Mesendoderm (in vitro differentiated cells): ENCODE data around the gene PERCC1.

Experiments
- DNase-seq: peaks from one replicate; pipeline ENCODE4 v3.0.0; 2013
- H2AK5ac ChIP-seq: 2 replicates; pipeline ENCODE4 v1.6.1; 2013; ENCODE audit warnings: low read length, inconsistent platforms
- H2BK120ac ChIP-seq: 2 replicates; pipeline ENCODE4 v1.6.1; 2013; ENCODE audit warnings: low read depth, mild to moderate bottlenecking, low read length, moderate library complexity, mixed read lengths
- H2BK15ac ChIP-seq: replicated peaks from 2 replicates; pipeline ENCODE4 v1.6.1; 2013; ENCODE audit warnings: low read depth, mild to moderate bottlenecking, moderate library complexity
- H2BK5ac ChIP-seq: 2 replicates; pipeline ENCODE4 v1.6.1; 2013; ENCODE audit warnings: low read length, inconsistent platforms
- H3K18ac ChIP-seq: 2 replicates; pipeline ENCODE4 v1.6.1; 2013; ENCODE audit warnings: mild to moderate bottlenecking, low read length, mixed read lengths
- H3K23ac ChIP-seq: one replicate; pipeline ENCODE4 v1.6.1; 2013; ENCODE audit warnings: low read length
- H3K27ac ChIP-seq: 2 replicates; pipeline ENCODE4 v1.5.1; 2013; ENCODE audit warnings: low read depth, mild to moderate bottlenecking, inconsistent platforms, low read length, moderate library complexity
- H3K27me3 ChIP-seq: 2 replicates; pipeline ENCODE4 v1.6.1; 2013; ENCODE audit warnings: low read length, control low read depth, mild to moderate bottlenecking, inconsistent platforms; ENCODE audit not compliant: insufficient read depth, poor library complexity
- H3K36me3 ChIP-seq: 2 replicates; pipeline ENCODE4 v1.6.1; 2013; ENCODE audit warnings: low read length, inconsistent platforms; ENCODE audit not compliant: control insufficient read depth, insufficient read depth
- H3K4ac ChIP-seq: one replicate; pipeline ENCODE4 v1.6.1; 2013; ENCODE audit warnings: low read depth, mild to moderate bottlenecking, low read length, moderate library complexity
- H3K4me1 ChIP-seq: 2 replicates; pipeline ENCODE4 v1.6.1; 2013; ENCODE audit warnings: low read depth, low read length, inconsistent platforms; ENCODE audit not compliant: control insufficient read depth
- H3K4me2 ChIP-seq: 2 replicates; pipeline ENCODE4 v1.6.1; 2013; ENCODE audit warnings: low read length
- H3K4me3 ChIP-seq: 2 replicates; pipeline ENCODE4 v1.5.1; 2013; ENCODE audit warnings: mild to moderate bottlenecking, low read length
- H3K56ac ChIP-seq: one replicate; pipeline ENCODE4 v1.6.1; 2013; ENCODE audit warnings: low read length
- H3K79me1 ChIP-seq: 2 replicates; pipeline ENCODE4 v1.6.1; 2013; ENCODE audit warnings: low read length, inconsistent platforms
- H3K79me2 ChIP-seq: 2 replicates; pipeline ENCODE4 v1.6.1; 2013; ENCODE audit warnings: mild to moderate bottlenecking, low read length; ENCODE audit not compliant: control insufficient read depth, insufficient read depth
- H3K9ac ChIP-seq: 2 replicates; pipeline ENCODE4 v1.6.1; 2013; ENCODE audit warnings: low read length, inconsistent platforms
- H4K5ac ChIP-seq: one replicate; pipeline ENCODE4 v1.6.1; 2013; ENCODE audit warnings: low read length
- H4K8ac ChIP-seq: one replicate; pipeline ENCODE4 v1.6.1; 2013; ENCODE audit warnings: low read depth, mild to moderate bottlenecking, control low read depth, low read length, moderate library complexity
- WGBS: extraction: QIAGEN DNeasy Blood & Tissue Kit; methylation state at CpG from one replicate; pipeline ENCODE4 v1.1.7; 2013; ENCODE audit warnings: low lambda C conversion rate, missing lambda C conversion rate; ENCODE audit not compliant: insufficient coverage; ENCODE audit errors: extremely low coverage; 5-methylcytosine and 5-hydroxymethylcytosine counted together

PERCC1 gene

GRCh38 chr16:1424028-1424427, 6.8 kb upstream of the PERCC1 start:
- Histone ChIP-seq H3K79me1 (peaks cover 7% of the 10 kb centered on the region), H2AK5ac (no peak overlapping the region), H3K4me3 (no peak overlapping the region), H3K18ac (no peak overlapping the region), H3K9ac (no peak overlapping the region), H4K5ac (no peak overlapping the region), H3K4ac (no peak overlapping the region), H4K8ac (no peak overlapping the region), H2BK5ac (no peak overlapping the region), H3K56ac (no peak overlapping the region), H3K4me2 (no peak overlapping the region), H3K79me2 (peaks cover 9% of the 10 kb centered on the region), H3K36me3 (no peaks in the 10 kb centered on the region), H3K27me3 (no peaks in the 10 kb centered on the region), H3K27ac (no peak overlapping the region), H3K23ac (no peak overlapping the region), H2BK120ac (no peak overlapping the region), H3K4me1 (peaks cover 2% of the 10 kb centered on the region), H2BK15ac (no peak overlapping the region)
- WGBS: no CpG with 5 or more reads among the region's 12 CpGs
- no peak for DNase-seq

- Histone ChIP-seq H2BK5ac (no peak overlapping the region), H3K4ac (no peak overlapping the region), H4K5ac (no peak overlapping the region), H3K4me2 (no peak overlapping the region), H3K79me1 (no peaks in the 10 kb centered on the region), H3K36me3 (no peaks in the 10 kb centered on the region), H3K9ac (no peak overlapping the region), H3K4me1 (no peaks in the 10 kb centered on the region), H3K27ac (no peak overlapping the region), H3K27me3 (no peaks in the 10 kb centered on the region), H2BK120ac (no peak overlapping the region), H3K79me2 (no peaks in the 10 kb centered on the region), H3K4me3 (no peak overlapping the region), H3K18ac (no peak overlapping the region), H3K56ac (no peak overlapping the region), H2BK15ac (no peak overlapping the region), H2AK5ac (no peak overlapping the region), H4K8ac (no peak overlapping the region), H3K23ac (no peak overlapping the region)
- DNase-seq: no peak
- no CpG with 5 or more reads among the region's 16 CpGs for WGBS
Measured at GRCh38 chr16:1425616-1426370, 5.1 kb upstream of the PERCC1 start.

- H2BK5ac ChIP-seq: no peak overlapping the region
- H2BK15ac ChIP-seq: no peak overlapping the region
- H3K18ac ChIP-seq: no peak overlapping the region
- H3K4me2 ChIP-seq: no peak overlapping the region
- H4K8ac ChIP-seq: no peak overlapping the region
- no CpG with 5 or more reads among the region's 42 CpGs for WGBS
- H3K23ac ChIP-seq: no peak overlapping the region
- H3K36me3 ChIP-seq: no peaks in the 10 kb centered on the region
- H3K79me2 ChIP-seq: no peaks in the 10 kb centered on the region
- no peak overlapping the region for H3K4me3 ChIP-seq
- no peaks in the 10 kb centered on the region for H3K27me3 ChIP-seq
- no peak overlapping the region for H3K9ac ChIP-seq
- H3K56ac ChIP-seq: no peak overlapping the region
- no peaks in the 10 kb centered on the region for H3K4me1 ChIP-seq
- H2BK120ac ChIP-seq: no peak overlapping the region
- H3K27ac ChIP-seq: no peak overlapping the region
- DNase-seq: peak; percentile 51
- no peak overlapping the region for H2AK5ac ChIP-seq
- no peak overlapping the region for H4K5ac ChIP-seq
- no peak overlapping the region for H3K4ac ChIP-seq
- H3K79me1 ChIP-seq: no peaks in the 10 kb centered on the region
Measured at GRCh38 chr16:1426734-1427471, 4.0 kb upstream of the PERCC1 start.

GRCh38 chr16:1427473-1428461, 3.1 kb upstream of the PERCC1 start:
- WGBS: no CpG with 5 or more reads among the region's 53 CpGs
- H3K4me1 ChIP-seq: no peaks in the 10 kb centered on the region
- H4K5ac ChIP-seq: no peak overlapping the region
- H3K27ac ChIP-seq: no peak overlapping the region
- H4K8ac ChIP-seq: no peak overlapping the region
- H3K36me3 ChIP-seq: no peaks in the 10 kb centered on the region
- no peaks in the 10 kb centered on the region for H3K79me2 ChIP-seq
- H3K27me3 ChIP-seq: no peaks in the 10 kb centered on the region
- no peaks in the 10 kb centered on the region for H3K79me1 ChIP-seq
- no peak overlapping the region for H3K4me3 ChIP-seq
- no peak overlapping the region for H3K4ac ChIP-seq
- no peak overlapping the region for H2BK15ac ChIP-seq
- H2AK5ac ChIP-seq: no peak overlapping the region
- no peak for DNase-seq
- H3K9ac ChIP-seq: no peak overlapping the region
- H2BK120ac ChIP-seq: no peak overlapping the region
- H2BK5ac ChIP-seq: no peak overlapping the region
- H3K56ac ChIP-seq: no peak overlapping the region
- no peak overlapping the region for H3K23ac ChIP-seq
- H3K18ac ChIP-seq: no peak overlapping the region
- no peak overlapping the region for H3K4me2 ChIP-seq

- no peak overlapping the region for H3K4ac ChIP-seq
- no peak overlapping the region for H2BK15ac ChIP-seq
- H3K36me3 ChIP-seq: no peaks in the 10 kb centered on the region
- WGBS: no CpG with 5 or more reads among the region's 21 CpGs
- no peak overlapping the region for H3K4me2 ChIP-seq
- H2BK120ac ChIP-seq: no peak overlapping the region
- H2BK5ac ChIP-seq: no peak overlapping the region
- peak; percentile 45 for DNase-seq
- H3K56ac ChIP-seq: no peak overlapping the region
- H3K79me2 ChIP-seq: no peaks in the 10 kb centered on the region
- no peak overlapping the region for H4K5ac ChIP-seq
- H3K23ac ChIP-seq: no peak overlapping the region
- H4K8ac ChIP-seq: no peak overlapping the region
- H3K79me1 ChIP-seq: no peaks in the 10 kb centered on the region
- no peak overlapping the region for H3K4me3 ChIP-seq
- no peak overlapping the region for H2AK5ac ChIP-seq
- H3K18ac ChIP-seq: no peak overlapping the region
- no peak overlapping the region for H3K27ac ChIP-seq
- no peak overlapping the region for H3K9ac ChIP-seq
- H3K27me3 ChIP-seq: no peaks in the 10 kb centered on the region
- no peaks in the 10 kb centered on the region for H3K4me1 ChIP-seq
Measured at GRCh38 chr16:1428511-1428910, 2.4 kb upstream of the PERCC1 start.
